GM21786 (cell line): Measurements from ENCODE around the gene AHRR.
"Not testable (repeated sequence)": the region's sequence is repeated elsewhere in the genome, so short reads cannot be mapped to it uniquely, and the experiment has no call there.

ENCODE experiments used
- ATAC-seq: cut with Tn5 transposase; IDR thresholded peaks from one replicate; pipeline ENCODE4 v1.9.1; 2021; ENCODE audit not compliant: unreplicated experiment

AHRR gene

DNA sequence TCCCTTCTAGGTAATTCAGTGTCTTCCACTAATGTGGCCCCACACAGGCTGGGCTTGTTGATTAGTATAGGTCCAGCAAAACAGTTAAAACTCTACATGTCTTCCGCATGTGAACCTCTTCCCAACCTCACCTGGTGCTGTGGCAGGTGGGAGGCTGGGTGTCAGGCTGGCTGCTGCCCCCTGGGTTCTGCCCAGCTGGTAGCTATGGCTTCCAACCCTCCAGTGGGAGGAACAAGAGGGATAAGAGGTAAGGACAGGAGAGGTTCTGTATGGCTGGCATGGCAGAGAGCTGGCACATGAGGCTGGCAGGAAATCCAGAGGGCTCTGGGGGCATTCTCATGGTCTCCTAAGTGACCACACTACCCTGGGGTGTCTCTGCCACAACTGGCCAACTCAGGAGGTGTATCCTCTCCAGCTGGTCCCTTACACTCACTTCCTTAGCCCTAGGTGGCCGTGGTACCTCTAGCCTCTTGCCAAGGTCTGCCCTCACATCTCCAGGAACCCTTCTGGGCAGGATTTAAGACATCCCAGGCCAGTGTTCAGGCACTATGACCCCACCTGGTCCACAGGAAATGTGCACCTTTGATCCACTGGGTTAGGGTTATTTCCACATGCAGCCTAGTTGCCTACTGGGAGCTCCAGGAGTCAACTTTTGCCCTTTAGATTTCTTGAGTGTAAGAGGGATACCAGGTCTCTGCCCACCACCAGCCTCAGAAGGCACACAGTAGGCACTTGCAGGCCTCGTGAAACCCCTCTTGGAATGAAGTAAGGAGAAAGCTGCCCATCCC, 41.7 kb downstream of the AHRR start:
- ATAC-seq: no peak

DNA sequence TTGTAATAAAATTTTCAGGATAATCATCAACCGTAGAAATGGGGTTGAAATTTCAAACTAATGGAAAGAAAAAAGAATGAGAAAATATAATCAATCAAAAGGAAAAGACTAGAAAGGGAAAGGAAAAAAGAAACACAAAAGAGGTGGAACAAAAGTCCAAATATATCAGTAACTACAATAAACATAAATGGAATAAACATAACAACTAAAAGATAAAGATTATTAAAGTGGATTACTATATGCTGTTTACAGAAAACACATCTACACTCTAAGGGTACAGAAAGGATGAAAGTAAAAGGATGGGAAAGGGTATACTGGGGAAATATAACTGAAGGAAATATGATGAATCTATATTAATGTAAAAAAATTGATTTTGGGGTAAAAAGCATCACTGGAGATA, 43.0 kb downstream of the AHRR start:
- no peak for ATAC-seq

DNA sequence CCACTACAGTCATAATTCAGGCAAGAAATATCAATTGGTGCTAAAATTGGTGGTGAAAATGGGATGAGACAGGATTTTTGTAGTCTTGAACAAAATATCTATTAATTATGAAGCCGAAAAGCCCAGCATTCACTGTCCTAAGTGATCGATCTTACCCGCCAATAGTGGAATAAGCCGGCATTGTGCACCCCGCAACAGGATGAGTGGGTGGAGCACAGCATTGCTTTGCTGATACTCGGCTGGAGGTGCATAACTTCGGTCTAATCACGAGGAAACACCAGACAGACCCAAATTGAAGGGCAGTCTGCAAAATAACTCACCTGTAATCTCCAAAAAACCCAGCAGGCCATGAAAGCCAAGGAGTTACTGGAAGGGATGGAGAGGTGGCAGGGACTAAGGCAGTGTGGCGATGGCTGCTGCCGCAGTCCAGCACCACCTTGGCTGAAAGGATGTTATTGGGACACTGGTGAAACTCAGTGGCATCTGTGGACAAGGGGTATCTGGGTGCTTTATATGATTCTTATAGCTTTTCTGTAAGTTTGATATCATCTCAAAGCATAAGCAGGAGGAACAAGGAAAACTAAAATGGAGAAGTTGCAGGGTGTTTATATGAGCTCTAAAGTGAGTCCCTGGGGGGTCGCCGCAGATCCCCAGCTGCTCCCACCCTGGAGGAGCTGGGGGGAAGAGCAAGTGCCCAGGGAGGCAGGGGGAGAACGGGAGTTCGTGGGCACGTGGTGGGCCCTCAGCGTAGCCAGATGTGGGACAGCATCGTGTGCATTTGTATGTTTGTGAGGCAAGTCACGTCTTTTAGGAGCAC, 45.2 kb downstream of the AHRR start:
- ATAC-seq: no peak

DNA sequence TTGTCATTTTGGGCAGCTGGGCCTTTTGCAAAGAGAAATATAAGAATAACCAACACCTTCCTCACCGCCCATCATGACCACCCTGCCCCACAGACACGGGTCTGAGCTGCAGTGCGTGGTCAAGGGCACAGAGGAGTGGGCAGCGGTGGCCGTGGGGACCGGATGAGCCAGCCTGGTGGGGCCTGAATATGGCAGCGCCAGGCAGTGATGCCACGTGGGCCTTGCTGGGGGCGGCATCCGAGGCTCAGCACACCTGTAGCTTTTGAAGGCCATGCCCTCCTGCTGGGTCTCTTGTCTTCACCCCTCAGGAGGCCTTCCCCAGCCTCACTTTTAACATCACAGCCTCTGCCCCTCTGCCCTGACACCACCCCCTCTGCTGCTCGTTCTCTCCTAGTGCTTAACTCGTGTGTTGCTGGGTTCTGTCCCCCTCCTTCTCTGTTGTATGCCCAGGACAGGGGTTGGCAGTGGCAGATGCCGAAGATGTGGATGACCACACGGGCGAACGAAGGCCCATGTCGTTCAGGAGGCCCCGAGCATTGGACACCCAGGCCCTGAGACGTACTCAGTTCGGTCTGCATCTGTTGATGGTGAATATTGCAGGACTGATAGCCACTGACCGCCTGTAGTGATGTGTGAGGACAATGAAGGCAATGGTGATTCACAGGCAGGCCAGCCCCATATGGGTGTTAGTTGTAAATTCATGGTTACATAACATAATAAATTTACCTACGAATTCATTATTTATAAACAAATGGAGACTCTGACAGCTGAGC, 46.0 kb downstream of the AHRR start:
- no peak for ATAC-seq

DNA sequence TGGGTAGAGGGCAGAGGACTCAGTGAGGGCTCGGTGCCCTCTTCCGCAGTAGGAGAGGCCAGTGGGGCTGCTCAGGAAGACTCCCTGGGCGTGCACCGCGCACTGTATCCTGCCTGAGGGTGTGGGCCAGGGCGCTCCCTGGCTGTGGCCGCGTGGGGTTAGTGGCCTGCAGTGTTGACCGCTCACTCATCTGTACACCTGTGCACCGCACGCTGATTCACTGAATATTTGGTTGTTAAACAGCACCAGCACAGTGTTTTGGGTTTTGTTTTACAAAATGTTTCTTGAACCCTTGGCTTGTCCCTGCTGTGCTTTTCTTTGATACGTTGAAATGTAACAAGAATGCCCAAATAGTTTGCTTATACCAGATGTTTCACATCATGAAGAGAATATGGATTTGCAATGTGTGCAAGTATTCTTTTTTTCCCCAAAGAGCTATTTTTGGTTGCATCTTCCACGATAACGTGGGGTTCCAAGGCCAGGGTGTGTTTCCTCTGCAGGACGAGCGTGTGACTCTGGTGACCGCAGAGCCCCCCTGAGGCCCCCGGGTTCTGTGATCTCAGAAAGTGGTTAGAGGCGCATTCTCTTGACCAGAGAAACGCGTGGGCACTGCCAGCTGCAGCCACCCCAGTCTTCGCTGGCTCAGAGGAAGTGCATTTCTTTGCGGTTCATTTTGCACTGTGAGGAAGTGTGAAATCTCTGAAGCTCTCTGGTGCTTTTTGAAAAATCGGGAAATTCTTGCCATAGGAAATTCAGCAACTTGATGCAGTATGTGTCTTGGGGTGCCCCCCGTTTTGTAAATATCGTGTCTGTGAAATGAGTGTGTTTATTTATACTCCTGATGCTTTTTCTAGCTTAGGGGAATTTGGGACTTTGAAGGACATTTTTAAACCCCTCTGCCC, 46.9 kb downstream of the AHRR start:
- peak; percentile 69 for ATAC-seq

DNA sequence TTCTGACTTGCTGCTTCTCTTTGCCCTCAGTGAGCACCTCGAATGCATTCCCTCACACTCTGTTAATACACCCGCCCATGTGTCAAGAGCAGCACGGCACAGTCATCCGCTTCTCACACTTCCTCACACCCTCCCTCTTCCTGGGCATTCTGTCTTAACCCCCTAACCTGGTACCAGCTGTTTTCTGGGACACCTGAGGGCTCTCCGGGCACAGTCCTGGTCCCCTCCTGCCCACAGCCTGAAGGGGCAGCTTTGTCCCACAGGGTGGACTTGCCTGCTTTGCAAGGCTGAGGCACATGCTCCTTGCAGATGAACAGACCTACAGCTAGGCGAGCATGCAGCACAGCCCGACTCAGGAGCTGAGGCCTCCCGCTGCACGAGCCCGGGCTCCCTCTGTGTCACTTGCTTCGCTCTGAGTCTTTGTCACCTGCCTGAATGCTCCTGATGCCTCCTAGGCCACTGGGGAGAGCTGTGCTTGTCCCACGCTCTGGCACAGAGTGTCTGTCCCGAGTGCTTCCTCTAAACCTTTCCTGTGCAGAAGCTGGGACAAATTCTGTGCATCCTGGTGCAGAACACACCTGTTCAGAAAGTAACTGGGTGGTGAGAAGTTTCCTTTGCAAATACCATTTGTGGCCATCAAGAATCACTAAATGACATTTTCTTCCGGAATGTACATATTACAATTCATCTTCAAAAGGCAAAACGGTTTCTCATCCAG, 47.8 kb downstream of the AHRR start:
- ATAC-seq: peak; percentile 25

DNA sequence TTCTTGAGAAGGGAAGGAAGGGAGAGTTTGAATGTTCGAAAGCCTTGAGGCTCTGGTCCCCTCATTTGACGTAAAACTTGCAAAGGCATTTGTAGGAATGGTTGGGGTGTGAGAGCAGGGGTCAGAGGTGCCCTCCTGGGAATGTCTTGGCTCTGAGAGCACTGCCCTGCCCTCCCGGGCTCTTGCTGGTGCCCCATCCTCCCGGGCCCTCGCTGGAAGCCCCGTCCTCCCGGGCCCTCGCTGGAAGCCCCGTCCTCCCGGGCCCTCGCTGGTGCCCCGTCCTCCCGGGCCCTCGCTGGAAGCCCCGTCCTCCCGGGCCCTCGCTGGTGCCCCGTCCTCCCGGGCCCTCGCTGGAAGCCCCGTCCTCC, 48.3 kb downstream of the AHRR start:
- ATAC-seq: not testable (repeated sequence)

DNA sequence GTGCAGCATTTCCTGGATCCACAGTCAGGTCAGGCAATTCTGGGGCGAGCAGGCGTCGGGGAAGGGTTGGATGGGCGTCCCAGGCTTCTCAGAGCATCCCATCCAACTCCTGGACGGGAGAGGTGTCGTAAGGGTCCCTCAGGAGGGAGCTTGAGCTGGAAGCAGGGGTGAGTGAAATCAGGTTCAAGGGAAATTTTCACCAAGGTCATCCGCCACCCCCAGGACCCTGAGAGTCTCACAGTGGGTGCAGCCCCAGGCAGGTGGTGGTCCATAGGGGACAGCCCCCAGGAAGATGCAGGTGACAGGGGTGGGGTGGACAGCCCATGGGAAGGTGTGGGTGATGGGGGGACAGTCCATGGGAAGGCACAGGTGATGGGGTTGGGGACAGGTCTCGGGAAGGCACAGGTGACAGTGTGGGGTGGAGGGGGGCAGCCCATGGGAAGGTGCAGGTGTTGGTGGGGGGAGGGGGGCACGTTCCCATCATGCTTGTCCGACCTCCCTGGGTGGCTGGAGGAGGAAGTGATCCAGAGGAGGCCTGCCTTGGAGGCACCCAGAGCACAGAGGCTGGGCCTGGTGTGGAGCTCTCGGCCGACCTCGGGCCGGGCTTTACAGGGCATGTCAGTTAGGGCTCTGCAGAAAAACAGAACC, 48.9 kb downstream of the AHRR start:
- ATAC-seq: no peak

DNA sequence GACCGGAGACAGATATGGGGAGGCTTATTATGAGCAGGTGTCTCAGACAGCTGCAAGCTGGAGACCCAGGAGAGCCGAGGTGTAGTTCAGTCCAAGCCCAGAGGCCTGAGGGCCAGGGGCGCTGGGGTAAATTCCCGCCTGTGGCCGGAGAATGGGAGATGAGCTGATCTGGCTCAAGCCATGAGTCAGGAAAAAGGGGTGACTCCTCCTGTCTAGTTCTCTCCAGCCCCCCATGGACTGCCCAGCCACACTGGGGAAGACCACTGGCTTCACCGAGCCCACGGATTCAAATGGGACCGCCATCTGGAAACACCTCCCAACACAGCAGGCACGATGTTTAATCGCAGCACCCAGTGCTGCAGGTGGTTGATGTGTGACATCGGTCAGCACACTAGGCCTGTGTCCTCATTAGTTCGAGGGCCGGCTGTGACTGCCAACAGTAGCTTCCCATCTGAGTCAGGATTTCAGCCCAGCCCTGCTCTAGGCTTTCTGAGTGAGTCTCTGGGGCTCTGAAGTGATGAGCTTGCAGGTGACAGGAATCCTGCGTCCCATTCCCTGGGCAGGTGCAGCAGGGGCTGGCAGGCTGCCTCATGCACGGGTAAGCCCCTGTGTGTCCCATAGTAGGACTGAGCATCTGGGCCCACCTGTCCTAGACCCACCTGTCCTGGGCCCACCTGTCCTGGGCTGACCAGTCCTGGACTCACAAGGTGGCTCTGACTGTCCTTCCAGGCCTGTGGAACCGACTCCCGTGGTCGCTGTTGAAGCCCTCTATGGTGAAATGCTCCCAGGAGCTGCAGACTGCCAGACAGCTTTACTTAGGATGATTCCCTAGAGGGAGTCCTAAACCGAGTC, 49.7 kb downstream of the AHRR start:
- no peak for ATAC-seq

DNA sequence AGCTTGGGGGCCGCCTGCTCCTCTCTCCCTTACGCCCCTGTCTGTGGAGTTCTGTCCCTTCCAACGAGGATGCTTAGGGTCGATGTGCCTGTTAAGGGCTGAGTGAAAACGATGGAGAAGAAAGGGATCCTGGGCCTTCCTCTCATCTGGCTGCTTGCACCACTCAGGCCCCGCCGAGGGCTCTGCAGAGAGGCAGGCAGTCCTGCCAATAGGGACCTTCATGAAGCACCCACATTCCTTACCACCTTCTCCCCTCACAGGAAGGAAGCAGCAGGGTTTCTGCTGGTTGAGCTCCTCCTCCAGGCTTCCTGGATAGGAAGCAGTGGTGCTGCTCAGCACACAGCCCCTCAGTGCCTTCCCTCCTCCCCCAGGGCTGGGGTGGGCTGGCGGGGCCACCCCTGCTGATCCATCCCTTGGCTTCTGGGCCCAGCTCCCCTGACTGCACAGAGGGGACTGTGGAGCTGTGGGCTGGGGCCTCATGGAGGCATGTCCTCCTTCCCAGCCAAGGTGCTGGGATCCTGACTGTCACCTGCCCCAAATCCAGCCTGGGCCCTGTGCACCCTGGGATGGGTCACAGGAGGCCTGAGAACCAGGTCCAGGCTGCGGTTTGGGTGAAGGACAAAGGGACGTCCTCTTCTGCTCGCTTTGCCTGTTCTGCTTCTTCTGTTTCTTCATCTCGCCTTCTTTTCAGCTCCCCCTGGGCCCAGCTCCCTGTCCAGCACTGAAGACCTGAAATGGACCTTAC, 50.5 kb downstream of the AHRR start:
- no peak for ATAC-seq

DNA sequence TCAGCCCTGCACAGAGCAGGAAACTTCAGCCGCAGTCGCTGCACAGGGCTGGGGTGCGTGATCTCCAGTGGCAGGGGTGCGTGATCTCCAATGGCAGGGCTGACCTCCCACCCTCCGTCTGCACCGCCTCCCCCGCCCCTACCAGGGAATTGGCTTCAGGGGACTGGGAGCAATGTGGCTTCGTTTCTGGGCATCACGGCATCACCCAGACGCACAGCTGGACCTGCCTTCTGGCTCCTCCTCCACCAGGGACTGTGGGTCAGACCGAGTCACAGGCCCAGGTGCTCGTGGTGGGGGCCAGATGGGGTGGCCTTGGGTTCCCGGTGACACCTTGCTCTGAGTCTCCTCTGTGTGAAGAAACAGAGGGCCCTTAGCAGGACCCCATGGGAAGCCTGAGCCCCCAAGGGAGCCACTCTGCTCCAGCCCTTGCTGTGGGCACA, 51.1 kb downstream of the AHRR start:
- no peak for ATAC-seq

DNA sequence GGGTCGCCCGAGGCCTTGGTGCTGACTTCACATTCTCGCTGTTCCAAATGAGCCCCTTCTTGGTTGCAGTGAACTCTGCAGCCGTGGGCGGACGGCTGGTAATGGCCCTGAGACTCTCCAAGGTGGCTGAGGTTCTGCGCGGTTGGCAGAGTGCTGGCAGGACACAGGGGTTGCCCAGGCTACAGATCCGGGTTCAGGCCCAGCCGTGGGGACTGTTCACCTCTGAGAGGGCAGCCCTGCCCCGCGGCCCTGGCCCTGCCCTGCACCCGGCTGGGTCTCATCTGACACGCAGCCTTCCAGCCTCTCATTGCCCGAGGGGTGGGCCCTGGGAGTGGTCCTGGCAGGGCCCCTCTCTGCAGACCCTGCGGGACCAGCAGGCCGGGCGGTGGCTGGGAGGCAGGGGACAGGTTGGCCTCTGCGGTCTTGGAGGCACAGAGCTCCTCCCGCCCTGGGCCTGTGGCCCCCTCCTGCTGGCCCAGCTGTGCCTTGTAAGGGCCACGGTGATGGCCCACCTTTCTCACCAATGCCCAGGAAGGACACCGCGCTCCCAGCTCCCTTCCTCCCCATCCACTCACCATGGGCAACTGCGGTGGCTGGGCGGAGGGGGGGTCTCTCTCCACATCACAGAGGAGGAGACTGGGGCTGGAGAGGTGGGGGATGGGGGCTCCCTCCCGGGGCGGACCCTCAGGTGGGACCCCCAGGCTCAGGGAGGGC, 51.6 kb downstream of the AHRR start:
- no peak for ATAC-seq

DNA sequence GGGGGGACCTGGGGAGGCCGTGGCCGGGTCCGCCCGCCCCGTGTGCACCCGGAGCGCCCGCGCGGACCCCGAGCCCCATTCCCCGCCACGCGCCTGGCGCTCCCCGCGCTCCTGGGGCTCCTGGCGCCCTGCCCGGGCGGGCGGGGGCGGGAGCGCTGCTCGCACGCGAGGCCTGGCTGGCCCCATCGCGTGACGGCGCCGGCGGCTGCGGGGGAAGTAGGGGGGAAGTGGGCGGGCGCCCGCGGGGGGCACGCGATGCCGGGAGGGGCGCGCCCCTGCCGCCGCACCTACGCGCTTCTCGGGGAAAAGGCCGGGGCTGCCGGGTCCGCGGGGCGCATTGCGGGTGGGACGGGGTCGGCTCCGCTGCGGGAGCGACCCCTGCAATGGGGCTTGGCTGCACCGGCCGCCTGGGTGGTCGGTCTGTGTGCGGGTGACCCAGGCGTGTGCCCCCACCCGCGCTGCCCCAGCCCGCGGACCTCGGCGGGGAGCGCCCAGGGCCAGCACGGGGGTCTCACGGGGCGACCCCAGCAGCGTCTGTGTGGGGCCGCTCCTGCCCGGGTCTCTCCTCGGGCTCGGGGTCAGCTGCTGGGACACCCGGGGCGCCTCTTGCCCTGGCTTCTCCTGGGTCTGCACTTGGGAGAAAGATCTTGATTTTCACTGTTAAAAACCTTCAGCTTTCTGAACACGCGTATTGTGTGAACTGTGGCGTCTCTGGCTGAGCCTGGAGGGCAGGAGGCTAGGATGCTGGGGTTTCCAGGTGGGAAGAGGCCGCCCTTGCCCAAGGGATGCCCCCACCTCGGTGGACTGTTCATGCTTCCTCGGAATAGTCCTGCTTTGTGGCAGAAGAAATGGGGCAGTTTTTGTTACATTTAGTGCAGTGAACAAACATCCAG, 52.4 kb downstream of the AHRR start:
- peak; percentile 25 for ATAC-seq

DNA sequence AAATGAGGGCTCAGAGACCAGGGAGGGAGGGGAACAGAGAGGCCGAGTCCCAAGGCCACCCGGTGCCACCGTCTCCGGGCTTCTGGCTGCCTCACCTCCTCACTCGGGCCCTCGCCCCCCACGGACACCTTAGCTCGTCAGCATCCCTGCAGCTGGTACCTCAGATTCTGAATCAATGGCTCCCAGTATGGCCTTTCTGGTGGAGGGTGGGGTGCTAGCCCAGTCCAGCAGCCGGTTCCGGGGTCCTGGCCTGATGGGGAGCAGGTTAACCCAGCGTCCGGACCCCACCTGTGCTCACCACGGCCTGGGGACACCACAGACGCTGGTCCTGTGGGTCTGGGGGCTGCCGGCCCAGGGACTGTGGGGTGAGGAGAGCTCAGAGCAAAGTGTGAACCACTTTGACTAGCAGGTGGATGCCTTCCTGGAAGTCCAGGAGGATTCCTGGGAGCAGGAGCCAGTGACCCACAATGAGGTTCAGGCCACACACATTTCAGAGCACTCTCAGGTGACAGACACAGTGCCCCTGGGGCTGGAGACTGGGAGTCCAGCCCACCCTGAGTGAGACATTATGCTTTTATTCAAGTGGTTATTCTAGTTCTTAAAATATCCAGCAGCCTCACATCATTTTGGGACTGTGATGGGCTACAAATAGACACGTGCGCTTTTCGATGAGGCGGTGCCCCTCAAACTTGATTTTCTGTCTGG, 53.3 kb downstream of the AHRR start:
- ATAC-seq: no peak

DNA sequence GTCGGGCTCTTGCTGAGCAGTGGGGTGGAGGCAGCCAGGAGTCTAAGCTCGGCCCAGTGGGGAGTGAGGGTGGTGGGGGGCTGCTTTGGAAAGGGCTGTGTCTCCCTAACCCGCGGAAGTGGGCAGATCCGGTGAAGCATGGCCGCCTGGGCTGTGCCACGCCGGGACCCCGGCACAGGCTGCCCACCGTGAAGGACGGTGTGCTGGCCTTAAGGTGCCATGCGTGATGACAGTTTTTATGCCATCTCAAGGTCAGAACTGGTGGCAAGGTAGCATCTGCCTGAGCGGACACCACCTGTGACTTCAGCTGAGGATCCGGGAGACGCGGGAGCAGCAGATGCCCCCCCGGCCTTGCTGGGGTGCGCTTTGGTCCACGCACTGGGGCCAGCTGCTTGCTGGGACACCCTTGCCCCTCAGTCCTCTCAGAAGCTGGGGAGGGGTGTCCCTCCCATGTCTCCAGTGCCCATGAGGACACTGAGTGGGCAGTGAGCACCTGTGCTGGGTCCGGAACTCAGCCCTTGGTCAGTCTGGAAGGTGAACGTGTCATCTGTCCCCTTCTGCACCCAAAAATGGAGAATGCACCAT, 53.9 kb downstream of the AHRR start:
- no peak for ATAC-seq
